Right lobe of liver (tissue), 4 donors: Measurements from ENCODE around the gene MMP21.

Experiments used
- POLR2A ChIP-seq: fragments of 450-650 bp; IDR thresholded peaks from one replicate; pipeline ENCODE4 v1.6.1; 2017; ENCODE audit warnings: antibody characterized with exemption, mild to moderate bottlenecking
- TF ChIP-seq, protein P1 (sequence below), 4 donors: fragments of 200-600 bp in 3 of 4; fragments of 450-650 bp in 1 of 4; IDR thresholded peaks; one replicate each; pipeline versions ENCODE4 v1.5.1 to v1.8.0; 2016 to 2022; ENCODE audit warnings: antibody characterized with exemption in 4 of 4, mild to moderate bottlenecking in 2 of 4
- donor health status: DM: no; HTN: no; CAD: no.
- donor health status: DM: no; HTN: no; CAD: no.
- donor health status: DM: no; HTN: yes; CAD: no.

DNA sequence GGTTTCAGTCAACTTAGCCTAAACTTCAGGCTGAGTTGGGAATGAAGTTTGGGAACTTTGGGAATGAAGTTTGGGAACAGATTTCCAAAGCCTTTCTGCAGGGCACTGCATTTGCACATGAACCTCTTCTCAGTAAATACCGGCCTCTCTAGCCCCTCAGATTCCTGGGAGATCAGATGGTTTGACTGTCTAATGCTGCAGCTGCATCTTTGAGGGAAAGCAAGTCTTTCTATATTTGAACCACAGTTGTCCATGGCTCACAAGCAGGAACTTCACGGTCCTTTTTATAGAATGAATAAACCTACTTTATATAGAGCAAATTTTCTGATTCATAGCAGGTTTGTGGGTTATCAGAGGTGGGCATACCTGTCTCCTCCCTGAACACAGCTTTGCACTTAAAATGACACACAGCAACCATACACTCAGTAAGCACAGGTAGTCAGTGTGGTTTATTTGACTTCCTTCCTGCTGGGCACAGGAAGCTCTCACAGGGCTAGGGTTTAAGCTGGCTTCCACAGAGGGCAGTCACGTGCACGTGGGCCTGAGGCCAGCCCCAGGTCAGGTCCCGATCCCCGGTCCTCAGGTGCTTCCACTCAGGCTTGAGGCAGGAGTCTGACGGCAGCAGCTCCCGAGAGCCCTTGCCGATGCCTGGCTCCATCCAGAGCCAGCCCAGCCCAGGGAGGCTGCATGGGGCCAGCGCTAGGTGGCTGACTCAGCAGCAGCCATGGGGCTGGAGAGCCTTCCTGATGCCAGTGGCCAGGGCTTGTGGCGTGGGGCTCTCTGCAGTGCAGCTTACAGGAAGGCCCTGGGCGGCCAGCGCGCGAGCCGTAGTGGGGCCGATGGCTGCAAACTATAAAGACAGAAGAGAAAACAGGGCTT is 12.8 kb upstream of the MMP21 start:
- TF ChIP-seq, protein P1, sequence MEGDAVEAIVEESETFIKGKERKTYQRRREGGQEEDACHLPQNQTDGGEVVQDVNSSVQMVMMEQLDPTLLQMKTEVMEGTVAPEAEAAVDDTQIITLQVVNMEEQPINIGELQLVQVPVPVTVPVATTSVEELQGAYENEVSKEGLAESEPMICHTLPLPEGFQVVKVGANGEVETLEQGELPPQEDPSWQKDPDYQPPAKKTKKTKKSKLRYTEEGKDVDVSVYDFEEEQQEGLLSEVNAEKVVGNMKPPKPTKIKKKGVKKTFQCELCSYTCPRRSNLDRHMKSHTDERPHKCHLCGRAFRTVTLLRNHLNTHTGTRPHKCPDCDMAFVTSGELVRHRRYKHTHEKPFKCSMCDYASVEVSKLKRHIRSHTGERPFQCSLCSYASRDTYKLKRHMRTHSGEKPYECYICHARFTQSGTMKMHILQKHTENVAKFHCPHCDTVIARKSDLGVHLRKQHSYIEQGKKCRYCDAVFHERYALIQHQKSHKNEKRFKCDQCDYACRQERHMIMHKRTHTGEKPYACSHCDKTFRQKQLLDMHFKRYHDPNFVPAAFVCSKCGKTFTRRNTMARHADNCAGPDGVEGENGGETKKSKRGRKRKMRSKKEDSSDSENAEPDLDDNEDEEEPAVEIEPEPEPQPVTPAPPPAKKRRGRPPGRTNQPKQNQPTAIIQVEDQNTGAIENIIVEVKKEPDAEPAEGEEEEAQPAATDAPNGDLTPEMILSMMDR (IDR thresholded peaks at IDR 0.05) = no peak
- TF ChIP-seq POLR2A = no peak
